ENCODE measurements around the gene PDIA6.
"Not testable (repeated sequence)": the region's sequence is repeated elsewhere in the genome, so short reads cannot be mapped to it uniquely, and the experiment has no call there.

PDIA6 gene

DNA sequence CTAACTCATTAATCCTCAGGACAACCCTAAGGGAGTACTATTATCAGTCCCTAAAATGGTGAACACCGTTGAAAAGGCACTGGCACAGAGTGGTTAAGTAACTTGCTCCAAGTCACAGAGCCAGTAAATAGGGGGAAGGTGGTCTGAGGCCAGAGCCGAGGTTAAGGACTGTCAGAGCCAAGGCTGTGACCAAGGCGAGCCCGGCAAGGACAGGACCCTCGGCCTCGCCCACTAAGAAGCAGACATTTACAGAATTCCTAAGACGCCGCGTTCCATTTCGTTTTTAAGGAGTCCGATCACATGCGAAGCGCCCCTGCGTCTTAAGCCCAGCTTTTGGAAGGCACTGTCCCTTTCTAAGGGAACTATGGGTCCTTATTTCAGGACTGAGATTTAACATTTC is 1.1 kb downstream of the PDIA6 start:
- Histone ChIP-seq H3K79me2 (ENCODE audit: insufficient read depth, low read length) (peaks cover 59% of the 10 kb centered on the region), H3K4me3 (ENCODE audit: insufficient read depth, low read length, poor library complexity, severe bottlenecking) (peak overlapping the region; percentile 65), H3F3A (ENCODE audit: insufficient read depth) (peaks cover 16% of the 10 kb centered on the region), H4K20me1 (ENCODE audit: low read depth, low read length) (peaks cover 25% of the 10 kb centered on the region), H3K9me2 (replicated peaks; ENCODE audit: insufficient read depth, low read length) (no peaks in the 10 kb centered on the region), H3K36me3 (ENCODE audit: low read length) (peaks cover 24% of the 10 kb centered on the region), H3K27me3 (ENCODE audit: low read length) (no peaks in the 10 kb centered on the region), H3K4me2 (ENCODE audit: low read depth, low read length, poor library complexity, severe bottlenecking) (peak overlapping the region; percentile 79), H2AFZ (ENCODE audit: low read depth, low read length, severe bottlenecking) (no peak overlapping the region), H3K27ac (ENCODE audit: low read depth, low read length) (peak overlapping the region; percentile 69), H3K9ac (ENCODE audit: low read length) (peak overlapping the region; percentile 97), H3K9me3 (ENCODE audit: insufficient read depth, low read length) (no peaks in the 10 kb centered on the region)
- no peak for TF ChIP-seq EZH2phosphoT487 (conservative IDR thresholded peaks at IDR 0.05; ENCODE audit: low read length)
- TF ChIP-seq, protein P1, sequence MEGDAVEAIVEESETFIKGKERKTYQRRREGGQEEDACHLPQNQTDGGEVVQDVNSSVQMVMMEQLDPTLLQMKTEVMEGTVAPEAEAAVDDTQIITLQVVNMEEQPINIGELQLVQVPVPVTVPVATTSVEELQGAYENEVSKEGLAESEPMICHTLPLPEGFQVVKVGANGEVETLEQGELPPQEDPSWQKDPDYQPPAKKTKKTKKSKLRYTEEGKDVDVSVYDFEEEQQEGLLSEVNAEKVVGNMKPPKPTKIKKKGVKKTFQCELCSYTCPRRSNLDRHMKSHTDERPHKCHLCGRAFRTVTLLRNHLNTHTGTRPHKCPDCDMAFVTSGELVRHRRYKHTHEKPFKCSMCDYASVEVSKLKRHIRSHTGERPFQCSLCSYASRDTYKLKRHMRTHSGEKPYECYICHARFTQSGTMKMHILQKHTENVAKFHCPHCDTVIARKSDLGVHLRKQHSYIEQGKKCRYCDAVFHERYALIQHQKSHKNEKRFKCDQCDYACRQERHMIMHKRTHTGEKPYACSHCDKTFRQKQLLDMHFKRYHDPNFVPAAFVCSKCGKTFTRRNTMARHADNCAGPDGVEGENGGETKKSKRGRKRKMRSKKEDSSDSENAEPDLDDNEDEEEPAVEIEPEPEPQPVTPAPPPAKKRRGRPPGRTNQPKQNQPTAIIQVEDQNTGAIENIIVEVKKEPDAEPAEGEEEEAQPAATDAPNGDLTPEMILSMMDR (IDR thresholded peaks at IDR 0.05; ENCODE audit: insufficient read depth, low read length, poor library complexity, severe bottlenecking) = no peak

DNA sequence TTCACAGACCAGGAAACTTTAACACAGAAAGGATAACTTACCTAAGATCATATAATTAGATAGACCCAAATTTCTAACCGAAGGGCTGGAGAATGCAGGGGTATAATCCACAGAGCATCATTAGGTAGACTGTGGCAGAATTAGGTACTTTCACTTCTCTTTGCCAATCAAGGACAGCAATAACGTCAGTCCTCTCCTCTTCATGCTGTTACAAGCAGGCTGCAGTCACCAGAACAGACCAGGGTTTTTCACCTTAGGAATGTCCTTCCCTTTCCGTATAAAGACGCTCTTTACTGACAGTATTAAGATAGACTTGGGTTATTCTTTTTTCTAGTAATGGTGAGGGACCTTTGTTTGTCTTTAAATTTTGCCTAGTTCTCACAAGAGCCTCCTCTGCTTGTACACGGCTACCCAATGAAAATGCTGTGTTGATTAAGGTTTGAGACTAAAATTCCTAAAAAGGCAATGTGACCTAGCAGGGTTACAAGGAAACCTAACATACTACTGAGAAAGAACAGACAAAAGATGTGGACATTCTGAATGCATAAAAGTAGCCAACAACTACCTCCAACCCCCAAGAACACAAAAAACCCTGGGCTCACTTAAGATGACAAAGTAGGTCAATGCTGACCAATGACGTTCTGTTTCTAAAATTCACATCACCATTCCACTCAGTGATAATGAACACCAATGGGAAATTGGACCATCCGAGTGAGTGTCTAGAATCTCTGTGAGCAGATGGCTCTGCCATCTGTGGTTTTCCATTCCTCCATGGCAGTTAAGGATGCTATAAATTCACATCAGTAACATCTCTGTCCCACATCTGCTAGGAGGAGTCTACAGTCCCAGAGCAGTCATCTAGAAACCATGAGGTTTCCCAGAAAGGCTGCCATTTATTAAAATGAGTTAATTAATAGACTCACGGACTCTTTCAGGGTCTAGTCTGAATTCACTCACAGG is 2.1 kb downstream of the PDIA6 start:
- H3K9ac ChIP-seq (ENCODE audit: low read length) = peak overlapping the region; percentile 97
- no peaks in the 10 kb centered on the region for H3K9me3 ChIP-seq (ENCODE audit: insufficient read depth, low read length)
- H3K79me2 ChIP-seq (ENCODE audit: insufficient read depth, low read length) = peaks cover 68% of the 10 kb centered on the region
- no peak for TF ChIP-seq EZH2phosphoT487 (conservative IDR thresholded peaks at IDR 0.05; ENCODE audit: low read length)
- TF ChIP-seq, protein P1 (IDR thresholded peaks at IDR 0.05; ENCODE audit: insufficient read depth, low read length, poor library complexity, severe bottlenecking) = no peak
- H3K4me2 ChIP-seq (ENCODE audit: low read depth, low read length, poor library complexity, severe bottlenecking) = peak overlapping the region; percentile 79
- peaks cover 29% of the 10 kb centered on the region for H3K36me3 ChIP-seq (ENCODE audit: low read length)
- no peak overlapping the region for H2AFZ ChIP-seq (ENCODE audit: low read depth, low read length, severe bottlenecking)
- H4K20me1 ChIP-seq (ENCODE audit: low read depth, low read length) = peaks cover 25% of the 10 kb centered on the region
- peaks cover 16% of the 10 kb centered on the region for H3F3A ChIP-seq (ENCODE audit: insufficient read depth)
- no peaks in the 10 kb centered on the region for H3K27me3 ChIP-seq (ENCODE audit: low read length)
- peak overlapping the region; percentile 65 for H3K4me3 ChIP-seq (ENCODE audit: insufficient read depth, low read length, poor library complexity, severe bottlenecking)
- no peaks in the 10 kb centered on the region for H3K9me2 ChIP-seq (replicated peaks; ENCODE audit: insufficient read depth, low read length)
- H3K27ac ChIP-seq (ENCODE audit: low read depth, low read length) = peak overlapping the region; percentile 69

DNA sequence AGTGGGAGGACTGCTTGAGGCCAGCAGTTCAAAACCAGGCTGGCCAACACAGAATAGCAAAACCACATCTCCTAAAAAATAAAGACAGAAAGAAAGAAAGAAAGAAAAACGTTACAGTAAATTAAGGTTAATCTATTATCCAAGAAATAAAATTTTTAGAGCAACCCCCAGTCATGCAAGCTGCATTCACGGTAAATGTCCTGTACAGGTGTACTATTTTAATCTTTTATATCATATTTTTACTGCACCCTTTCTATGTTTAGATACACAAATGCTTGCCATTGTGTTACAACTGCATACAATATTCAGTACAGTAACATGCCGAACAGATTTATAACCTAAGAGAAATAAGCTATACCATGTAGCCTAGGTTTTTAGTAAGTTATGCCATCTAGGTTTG is 6.0 kb downstream of the PDIA6 start:
- H3K4me3 ChIP-seq (ENCODE audit: insufficient read depth, low read length, poor library complexity, severe bottlenecking) = no peak overlapping the region
- H4K20me1 ChIP-seq (ENCODE audit: low read depth, low read length) = peaks cover 38% of the 10 kb centered on the region
- no peak overlapping the region for H2AFZ ChIP-seq (ENCODE audit: low read depth, low read length, severe bottlenecking)
- H3K27ac ChIP-seq (ENCODE audit: low read depth, low read length) = no peak overlapping the region
- no peaks in the 10 kb centered on the region for H3K27me3 ChIP-seq (ENCODE audit: low read length)
- TF ChIP-seq, protein P1 (IDR thresholded peaks at IDR 0.05; ENCODE audit: insufficient read depth, low read length, poor library complexity, severe bottlenecking) = no peak
- no peak for TF ChIP-seq EZH2phosphoT487 (conservative IDR thresholded peaks at IDR 0.05; ENCODE audit: low read length)
- H3K36me3 ChIP-seq (ENCODE audit: low read length) = peaks cover 38% of the 10 kb centered on the region
- no peaks in the 10 kb centered on the region for H3K9me2 ChIP-seq (replicated peaks; ENCODE audit: insufficient read depth, low read length)
- H3K9ac ChIP-seq (ENCODE audit: low read length) = no peak overlapping the region
- H3K79me2 ChIP-seq (ENCODE audit: insufficient read depth, low read length) = peaks cover 86% of the 10 kb centered on the region
- no peaks in the 10 kb centered on the region for H3K9me3 ChIP-seq (ENCODE audit: insufficient read depth, low read length)
- peak overlapping the region; percentile 2 for H3K4me2 ChIP-seq (ENCODE audit: low read depth, low read length, poor library complexity, severe bottlenecking)
- H3F3A ChIP-seq (ENCODE audit: insufficient read depth) = peaks cover 16% of the 10 kb centered on the region

DNA sequence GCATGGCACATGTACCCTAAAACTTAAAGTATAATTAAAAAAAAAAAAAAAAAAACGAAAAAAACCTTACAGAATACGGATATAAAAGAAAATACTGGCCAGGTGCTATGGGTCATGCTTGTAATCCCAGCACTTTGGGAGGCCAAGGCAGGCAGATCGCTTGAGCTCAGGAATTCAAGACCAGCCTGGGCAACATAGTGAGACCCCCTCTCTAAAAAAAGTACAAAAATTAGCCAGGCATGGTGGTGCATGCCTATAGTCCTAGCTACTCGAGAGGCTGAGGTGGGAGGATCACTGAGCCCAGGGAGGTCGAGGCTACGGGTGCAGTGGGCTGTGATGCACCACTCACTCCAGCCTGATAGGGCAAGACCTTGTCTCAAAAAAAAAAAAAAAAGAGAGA is 6.6 kb downstream of the PDIA6 start:
- not testable (repeated sequence) for H2AFZ ChIP-seq (ENCODE audit: low read depth, low read length, severe bottlenecking); H3K27ac ChIP-seq (ENCODE audit: low read depth, low read length); H3K9ac ChIP-seq (ENCODE audit: low read length); H3K4me2 ChIP-seq (ENCODE audit: low read depth, low read length, poor library complexity, severe bottlenecking); H3K27me3 ChIP-seq (ENCODE audit: low read length); H3K9me2 ChIP-seq (replicated peaks; ENCODE audit: insufficient read depth, low read length); H3K4me3 ChIP-seq (ENCODE audit: insufficient read depth, low read length, poor library complexity, severe bottlenecking); H3K9me3 ChIP-seq (ENCODE audit: insufficient read depth, low read length)
- Histone ChIP-seq H3F3A (ENCODE audit: insufficient read depth) (peaks cover 11% of the 10 kb centered on the region), H4K20me1 (ENCODE audit: low read depth, low read length) (peaks cover 38% of the 10 kb centered on the region), H3K79me2 (ENCODE audit: insufficient read depth, low read length) (peaks cover 86% of the 10 kb centered on the region), H3K36me3 (ENCODE audit: low read length) (peaks cover 42% of the 10 kb centered on the region)
